IPS-18a (cell line): ENCODE data around the gene DSCAML1.

Experiments
- H3K27ac ChIP-seq: one replicate; pipeline ENCODE4 v1.5.1; 2013; ENCODE audit warnings: low read length
- H3K27me3 ChIP-seq: one replicate; pipeline ENCODE4 v1.6.1; 2013; ENCODE audit warnings: mild to moderate bottlenecking, low read length; ENCODE audit not compliant: control insufficient read depth, insufficient read depth
- H3K36me3 ChIP-seq: one replicate; pipeline ENCODE4 v1.6.1; 2013; ENCODE audit warnings: low read depth, low read length; ENCODE audit not compliant: control insufficient read depth
- H3K4me1 ChIP-seq: one replicate; pipeline ENCODE4 v1.6.1; 2013; ENCODE audit warnings: low read depth, low read length; ENCODE audit not compliant: control insufficient read depth
- H3K4me3 ChIP-seq: one replicate; pipeline ENCODE4 v1.5.1; 2013; ENCODE audit warnings: low read length
- H3K9ac ChIP-seq: one replicate; pipeline ENCODE4 v1.6.1; 2013; ENCODE audit warnings: mild to moderate bottlenecking, low read length, moderate library complexity
- H3K9me3 ChIP-seq: one replicate; pipeline ENCODE4 v1.6.1; 2013; ENCODE audit warnings: low read depth, low read length; ENCODE audit not compliant: control insufficient read depth

DSCAML1 gene

DNA sequence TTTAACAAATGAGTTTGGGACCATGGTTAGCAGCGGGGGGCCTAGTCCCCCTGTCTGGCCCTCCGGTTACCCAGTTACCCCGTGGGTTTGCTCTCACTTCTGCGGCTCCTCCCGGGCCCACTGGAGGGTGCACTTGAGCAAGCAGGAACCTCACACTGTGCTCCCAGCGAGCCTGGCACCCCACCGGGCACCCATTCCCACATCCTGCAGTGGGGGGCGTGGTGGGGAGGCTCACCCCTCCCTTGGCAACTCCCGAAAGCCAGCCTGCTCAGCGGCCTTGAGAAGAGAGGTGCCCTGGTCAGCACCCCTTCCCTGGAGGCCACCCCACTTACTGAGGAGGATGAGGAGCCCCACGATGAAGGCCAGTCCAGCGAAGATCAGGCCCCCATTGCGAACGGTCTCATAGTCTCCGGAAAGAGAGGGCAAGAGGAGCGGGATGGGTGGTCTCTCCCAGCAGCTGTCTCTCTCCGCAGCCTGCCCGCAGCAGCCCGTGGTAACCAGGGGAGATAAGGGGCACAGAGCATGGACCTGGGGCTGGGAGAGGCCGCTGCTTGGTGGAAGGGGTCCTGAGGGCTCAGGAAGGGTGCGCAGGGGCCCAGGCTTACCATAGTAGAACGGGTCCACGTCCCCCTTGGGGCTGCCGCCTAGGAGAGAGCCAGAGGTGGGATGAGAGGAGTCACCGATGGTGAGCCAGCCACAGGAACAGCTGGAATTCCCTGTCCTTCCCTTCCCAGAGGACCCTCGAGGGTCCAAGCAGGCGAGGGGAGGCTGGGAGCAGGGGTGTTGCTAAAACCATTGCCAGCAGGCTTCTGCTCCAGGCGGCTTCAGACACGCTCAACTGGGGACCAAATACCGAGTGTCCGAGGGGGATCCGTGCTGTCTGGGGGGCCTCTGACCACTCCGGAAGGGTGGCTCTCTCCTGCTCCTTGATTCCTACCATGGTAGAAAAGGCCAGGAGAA, 25.3 kb upstream of the DSCAML1 start:
- no peaks in the 10 kb centered on the region for H3K36me3 ChIP-seq
- no peaks in the 10 kb centered on the region for H3K9me3 ChIP-seq
- H3K27ac ChIP-seq, result no peak overlapping the region
- no peaks in the 10 kb centered on the region for H3K27me3 ChIP-seq
- H3K4me3 ChIP-seq, result no peak overlapping the region
- H3K9ac ChIP-seq, result no peak overlapping the region
- peaks cover 21% of the 10 kb centered on the region for H3K4me1 ChIP-seq

- Histone ChIP-seq H3K9ac (no peak overlapping the region), H3K4me3 (no peak overlapping the region), H3K36me3 (no peaks in the 10 kb centered on the region), H3K9me3 (no peaks in the 10 kb centered on the region), H3K27me3 (no peaks in the 10 kb centered on the region), H3K4me1 (peaks cover 29% of the 10 kb centered on the region), H3K27ac (no peak overlapping the region)
Measured at GRCh38 chr11:117821431-117821830, 24.4 kb upstream of the DSCAML1 start.

GRCh38 chr11:117820516-117820915, 23.5 kb upstream of the DSCAML1 start:
- Histone ChIP-seq H3K27ac (no peak overlapping the region), H3K4me1 (peaks cover 32% of the 10 kb centered on the region), H3K27me3 (peaks cover 1% of the 10 kb centered on the region), H3K36me3 (no peaks in the 10 kb centered on the region), H3K4me3 (no peak overlapping the region), H3K9ac (no peak overlapping the region), H3K9me3 (no peaks in the 10 kb centered on the region)

DNA sequence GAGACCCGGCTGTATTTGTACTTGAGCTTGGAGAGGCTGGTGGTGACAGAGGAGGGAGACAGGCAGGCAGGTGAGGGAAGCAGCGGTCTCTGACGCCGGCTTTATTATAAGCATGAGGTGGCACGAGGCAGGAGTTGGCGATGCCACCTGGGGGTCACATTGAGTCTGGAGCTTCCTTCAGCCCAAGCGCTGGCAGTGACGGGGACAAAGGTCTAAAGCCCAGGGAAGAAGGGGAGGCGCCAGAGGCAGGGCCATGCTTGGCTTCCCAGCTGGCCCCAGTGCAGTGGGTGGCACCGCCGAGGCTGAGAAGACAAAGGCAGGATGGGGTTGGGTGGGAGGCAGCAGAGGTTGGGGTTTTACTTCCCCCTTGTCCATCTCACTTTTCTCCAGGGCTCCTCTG, 23.1 kb upstream of the DSCAML1 start:
- H3K27ac ChIP-seq, result no peak overlapping the region
- no peaks in the 10 kb centered on the region for H3K36me3 ChIP-seq
- H3K27me3 ChIP-seq, result peaks cover 4% of the 10 kb centered on the region
- no peak overlapping the region for H3K4me3 ChIP-seq
- no peak overlapping the region for H3K9ac ChIP-seq
- peaks cover 37% of the 10 kb centered on the region for H3K4me1 ChIP-seq
- no peaks in the 10 kb centered on the region for H3K9me3 ChIP-seq

GRCh38 chr11:117819096-117820040, 22.4 kb upstream of the DSCAML1 start:
- Histone ChIP-seq H3K4me3 (no peak overlapping the region), H3K27ac (no peak overlapping the region), H3K36me3 (no peaks in the 10 kb centered on the region), H3K4me1 (peaks cover 40% of the 10 kb centered on the region), H3K9me3 (no peaks in the 10 kb centered on the region), H3K27me3 (peaks cover 4% of the 10 kb centered on the region), H3K9ac (no peak overlapping the region)

DNA sequence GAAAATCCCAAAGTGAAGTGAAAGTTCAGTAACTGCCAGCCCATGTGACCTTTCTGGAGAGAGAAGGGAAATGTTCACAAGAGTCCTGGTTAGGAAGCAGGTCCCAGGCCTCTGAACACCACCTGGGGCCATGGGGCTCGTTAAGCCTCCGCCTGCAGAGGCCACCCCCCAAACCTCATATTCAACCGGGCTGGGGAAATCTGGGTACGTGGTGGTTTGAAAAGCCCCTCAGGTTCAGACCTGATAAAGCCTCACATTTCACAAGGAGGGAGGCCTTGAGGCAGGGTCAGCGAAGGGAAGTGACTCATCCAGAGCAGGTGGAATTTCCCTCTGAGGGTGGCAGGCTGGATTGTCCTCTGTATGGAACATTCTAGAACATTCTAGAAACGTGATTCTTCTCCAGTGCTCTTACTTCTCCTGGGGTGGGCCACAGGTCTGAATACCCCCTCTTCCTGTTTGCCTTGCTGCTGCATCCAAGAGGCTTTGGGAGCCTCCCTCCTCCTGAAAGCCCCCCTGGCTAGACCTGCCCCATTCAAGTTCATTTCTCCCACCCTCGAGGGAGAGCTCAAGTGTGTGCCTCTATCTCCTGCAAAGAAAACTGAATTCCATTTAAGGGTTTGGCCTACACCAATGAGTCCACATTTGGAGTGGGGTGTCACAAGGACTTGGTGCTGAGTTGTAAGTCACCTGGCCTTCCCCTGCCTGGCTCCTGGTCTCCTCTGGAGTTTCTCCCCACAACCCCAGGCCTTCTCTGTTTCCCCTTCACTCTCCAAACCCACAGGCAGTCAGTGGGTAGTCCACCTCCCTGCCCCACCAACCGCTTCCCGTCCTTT, 21.2 kb upstream of the DSCAML1 start:
- Histone ChIP-seq H3K4me1 (peaks cover 38% of the 10 kb centered on the region), H3K4me3 (no peak overlapping the region), H3K27me3 (peaks cover 4% of the 10 kb centered on the region), H3K27ac (no peak overlapping the region), H3K36me3 (no peaks in the 10 kb centered on the region), H3K9me3 (no peaks in the 10 kb centered on the region), H3K9ac (no peak overlapping the region)

- H3K36me3 ChIP-seq, result no peaks in the 10 kb centered on the region
- H3K4me3 ChIP-seq, result peak overlapping the region; percentile 14
- H3K27me3 ChIP-seq, result peaks cover 4% of the 10 kb centered on the region
- no peak overlapping the region for H3K27ac ChIP-seq
- H3K9me3 ChIP-seq, result no peaks in the 10 kb centered on the region
- H3K9ac ChIP-seq, result no peak overlapping the region
- peaks cover 38% of the 10 kb centered on the region for H3K4me1 ChIP-seq
Measured at GRCh38 chr11:117817368-117818040, 20.5 kb upstream of the DSCAML1 start.

DNA sequence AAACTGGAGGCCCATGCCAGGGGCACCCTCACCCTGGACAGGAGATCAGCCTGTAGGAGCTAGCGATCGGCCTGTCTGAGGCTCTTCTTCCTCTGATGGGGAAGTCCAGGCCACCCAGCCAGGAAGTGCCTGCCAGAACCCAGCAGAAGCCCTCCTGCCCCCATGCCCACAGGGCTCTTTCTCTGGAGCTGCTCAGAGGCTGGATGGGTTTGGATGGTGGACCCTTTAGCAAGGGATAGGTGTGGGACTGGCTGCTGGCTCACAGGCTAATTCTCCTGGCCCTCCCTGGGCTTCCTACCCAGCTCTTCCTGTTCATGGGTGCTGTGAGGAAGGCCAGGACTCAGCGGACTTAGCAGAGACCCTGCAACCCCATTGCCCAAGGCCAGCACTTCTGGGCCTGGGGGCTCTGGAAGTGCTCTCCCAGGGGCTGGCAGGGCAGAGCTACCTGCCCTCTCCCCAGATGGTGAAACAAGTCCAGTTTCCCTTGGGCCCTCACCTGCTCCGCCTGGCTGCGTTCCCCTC, 19.9 kb upstream of the DSCAML1 start:
- no peak overlapping the region for H3K27ac ChIP-seq
- H3K36me3 ChIP-seq, result no peaks in the 10 kb centered on the region
- peak overlapping the region; percentile 14 for H3K4me3 ChIP-seq
- H3K9me3 ChIP-seq, result no peaks in the 10 kb centered on the region
- H3K9ac ChIP-seq, result no peak overlapping the region
- peaks cover 38% of the 10 kb centered on the region for H3K4me1 ChIP-seq
- H3K27me3 ChIP-seq, result peaks cover 4% of the 10 kb centered on the region

GRCh38 chr11:117816151-117816741, 19.2 kb upstream of the DSCAML1 start:
- peaks cover 4% of the 10 kb centered on the region for H3K27me3 ChIP-seq
- H3K4me3 ChIP-seq, result no peak overlapping the region
- no peak overlapping the region for H3K9ac ChIP-seq
- peaks cover 38% of the 10 kb centered on the region for H3K4me1 ChIP-seq
- no peak overlapping the region for H3K27ac ChIP-seq
- H3K9me3 ChIP-seq, result no peaks in the 10 kb centered on the region
- no peaks in the 10 kb centered on the region for H3K36me3 ChIP-seq

GRCh38 chr11:117815262-117815803, 18.3 kb upstream of the DSCAML1 start:
- no peak overlapping the region for H3K4me3 ChIP-seq
- H3K9ac ChIP-seq, result no peak overlapping the region
- H3K36me3 ChIP-seq, result no peaks in the 10 kb centered on the region
- no peaks in the 10 kb centered on the region for H3K9me3 ChIP-seq
- peaks cover 35% of the 10 kb centered on the region for H3K4me1 ChIP-seq
- no peak overlapping the region for H3K27ac ChIP-seq
- H3K27me3 ChIP-seq, result peaks cover 4% of the 10 kb centered on the region
